Peyer's patch (tissue), 4 donors: Measurements from ENCODE around the gene HDAC4. TPM values are rescaled to one million over a fixed set of nuclear protein-coding genes. Genes with fewer than 3 reads are reported as not detected.

Experiments used
- DNase-seq, 3 donors: peaks; one replicate each; pipeline ENCODE4 v3.0.0-alpha.2; 2017 to 2019
- H3K27ac ChIP-seq, 4 donors: fragments of 200-600 bp; sonication (generic); one replicate each; pipeline ENCODE4 v1.5.1; 2016 to 2019
- H3K27me3 ChIP-seq, 2 donors: fragments of 200-600 bp; sonication (generic); one replicate each; pipeline ENCODE4 v1.5.1; 2019
- H3K36me3 ChIP-seq, 3 donors: fragments of 200-600 bp; sonication (generic); one replicate each; pipeline ENCODE4 v1.5.1; 2016 to 2019
- H3K4me1 ChIP-seq, 4 donors: fragments of 200-600 bp; sonication (generic); one replicate each; pipeline ENCODE4 v1.5.1; 2016 to 2019
- H3K4me3 ChIP-seq, 4 donors: fragments of 200-600 bp; sonication (generic); 1 replicate in 3 of 4; 2 replicates in 1 of 4; pipeline ENCODE4 v1.5.1; 2016 to 2019; ENCODE audit warnings: mild to moderate bottlenecking in 1 of 4
- H3K9me3 ChIP-seq, 4 donors: fragments of 200-600 bp; sonication (generic); one replicate each; pipeline ENCODE4 v1.5.1; 2016 to 2019; ENCODE audit warnings: mild to moderate bottlenecking in 1 of 4
- POLR2A ChIP-seq, 2 donors: fragments of 450-650 bp; IDR thresholded peaks; one replicate each; pipeline ENCODE4 v1.5.1; 2017; ENCODE audit warnings: antibody characterized with exemption in 2 of 2, mild to moderate bottlenecking in 2 of 2, moderate library complexity in 2 of 2
- total RNA-seq, 4 donors: library from RNA; depleted of rRNA; stranded (reverse); fragments of >200 nt; gene quantifications; one replicate each; pipeline ENCODE4 v1.1.0, GENCODE V29; 2016
- TF ChIP-seq, protein P1 (sequence below), 6 experiments: fragments of 450-650 bp in 4 of 6; fragments of 200-600 bp in 2 of 6; sonication (generic) in 1 of 6; IDR thresholded peaks; one replicate each; pipeline ENCODE4 v1.5.1; 2017 to 2019; ENCODE audit warnings: antibody characterized with exemption in 6 of 6, mild to moderate bottlenecking in 3 of 6, moderate library complexity in 1 of 6

The HDAC4 gene
- total RNA-seq, 4 donors from 2014 or later = 28.9 to 198 (median 102) TPM

DNA sequence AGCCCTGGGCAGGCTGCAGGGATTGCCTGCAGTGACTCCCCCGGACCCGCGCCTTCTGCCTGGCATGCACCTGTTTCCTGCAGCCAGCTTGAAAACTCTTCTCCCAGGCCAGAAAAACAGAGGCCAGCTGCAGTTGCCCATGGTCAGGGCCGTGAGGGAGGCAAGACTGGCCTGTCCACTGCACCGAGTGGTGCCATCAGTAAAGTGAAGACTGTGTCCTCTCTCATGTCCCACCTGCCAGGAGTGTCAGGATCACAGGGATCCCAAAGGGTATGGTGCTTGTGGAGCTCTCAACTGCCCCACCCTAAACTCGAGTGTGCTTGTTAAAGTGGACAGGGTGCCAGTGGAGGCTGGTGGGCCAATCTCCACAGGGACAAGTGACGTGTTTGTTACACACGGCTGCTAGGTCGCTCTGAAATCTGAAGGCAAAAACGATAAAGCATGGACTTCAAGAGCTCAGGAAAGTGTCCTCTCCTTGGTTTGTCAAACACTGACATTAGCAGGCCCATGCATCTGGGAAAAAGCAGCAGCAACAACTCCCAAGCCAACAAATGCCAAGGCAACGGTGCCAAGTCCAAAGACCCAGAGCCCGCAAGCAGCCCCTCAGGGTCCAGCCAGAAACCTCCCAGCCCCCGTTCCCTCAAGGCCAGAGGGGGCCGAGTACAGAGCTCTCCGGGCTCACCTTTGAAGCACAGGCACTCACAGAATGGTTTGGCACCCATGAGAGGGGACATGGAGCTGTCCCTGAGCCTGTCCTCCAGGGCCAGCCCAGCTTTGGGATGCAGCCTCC is 213.2 kb downstream of the HDAC4 start:
- DNase-seq = peak in 1 of 3 donors; percentile 29

DNA sequence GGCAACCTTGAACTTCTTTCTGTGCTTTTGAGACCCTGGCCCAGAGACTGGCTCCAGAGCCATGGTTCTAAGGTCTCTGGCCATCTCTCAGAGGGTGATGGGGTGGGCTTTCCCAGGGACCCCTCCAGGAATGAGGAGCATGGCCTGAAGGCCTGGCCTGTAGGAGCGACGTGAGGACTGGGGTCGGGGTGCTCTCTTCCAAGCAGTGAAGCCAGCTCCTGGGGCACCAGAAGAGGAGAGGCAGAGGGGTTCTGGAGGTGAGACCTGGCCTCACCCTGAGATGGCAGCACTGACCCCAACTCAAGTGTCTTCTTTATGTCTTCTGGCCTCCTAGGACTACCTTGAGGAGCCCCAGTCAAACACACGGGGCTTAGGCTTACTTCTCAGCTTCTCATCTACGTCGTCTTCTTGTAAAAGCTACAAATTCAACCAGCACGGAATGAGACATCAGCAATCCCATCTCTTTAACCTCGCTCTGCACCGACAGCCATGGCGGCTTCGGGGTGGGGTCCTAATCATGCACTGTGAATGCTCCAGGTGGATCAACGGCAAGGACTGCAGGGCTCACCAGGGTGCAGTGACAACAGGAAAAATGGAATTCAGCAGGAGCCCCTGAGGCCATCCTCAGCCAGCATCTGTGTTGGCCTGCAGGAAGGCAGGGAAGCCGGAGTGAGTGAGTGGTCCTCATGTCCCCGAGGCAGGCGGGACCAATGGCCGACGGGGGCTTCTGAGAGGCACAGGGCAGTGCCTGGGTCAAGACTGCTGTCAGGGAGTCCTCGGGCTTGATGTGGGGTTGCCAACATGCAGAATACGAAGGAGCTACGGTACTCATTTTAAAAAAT is 214.1 kb downstream of the HDAC4 start:
- peaks cover 0 to 41% (median 3%) of the 10 kb centered on the region in 3 donors for H3K36me3 ChIP-seq
- peak in 1 of 3 donors; percentile 32 for DNase-seq
- TF ChIP-seq POLR2A (IDR thresholded peaks at IDR 0.05) = no peak
- TF ChIP-seq, protein P1, sequence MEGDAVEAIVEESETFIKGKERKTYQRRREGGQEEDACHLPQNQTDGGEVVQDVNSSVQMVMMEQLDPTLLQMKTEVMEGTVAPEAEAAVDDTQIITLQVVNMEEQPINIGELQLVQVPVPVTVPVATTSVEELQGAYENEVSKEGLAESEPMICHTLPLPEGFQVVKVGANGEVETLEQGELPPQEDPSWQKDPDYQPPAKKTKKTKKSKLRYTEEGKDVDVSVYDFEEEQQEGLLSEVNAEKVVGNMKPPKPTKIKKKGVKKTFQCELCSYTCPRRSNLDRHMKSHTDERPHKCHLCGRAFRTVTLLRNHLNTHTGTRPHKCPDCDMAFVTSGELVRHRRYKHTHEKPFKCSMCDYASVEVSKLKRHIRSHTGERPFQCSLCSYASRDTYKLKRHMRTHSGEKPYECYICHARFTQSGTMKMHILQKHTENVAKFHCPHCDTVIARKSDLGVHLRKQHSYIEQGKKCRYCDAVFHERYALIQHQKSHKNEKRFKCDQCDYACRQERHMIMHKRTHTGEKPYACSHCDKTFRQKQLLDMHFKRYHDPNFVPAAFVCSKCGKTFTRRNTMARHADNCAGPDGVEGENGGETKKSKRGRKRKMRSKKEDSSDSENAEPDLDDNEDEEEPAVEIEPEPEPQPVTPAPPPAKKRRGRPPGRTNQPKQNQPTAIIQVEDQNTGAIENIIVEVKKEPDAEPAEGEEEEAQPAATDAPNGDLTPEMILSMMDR (IDR thresholded peaks at IDR 0.05) = no peak

More for the DNA sequence above, 213.2 kb downstream of the HDAC4 start:
- Histone ChIP-seq H3K27me3 (no peaks in the 10 kb centered on the region), H3K4me1 (no peaks in the 10 kb centered on the region), H3K9me3 (no peaks in the 10 kb centered on the region), H3K36me3 (peaks cover 0 to 41% (median 3%) of the 10 kb centered on the region in 3 donors), H3K4me3 (no peak overlapping the region), H3K27ac (no peak overlapping the region)
- no peak for TF ChIP-seq POLR2A (IDR thresholded peaks at IDR 0.05)
- TF ChIP-seq, protein P1 (IDR thresholded peaks at IDR 0.05) = no peak

DNA sequence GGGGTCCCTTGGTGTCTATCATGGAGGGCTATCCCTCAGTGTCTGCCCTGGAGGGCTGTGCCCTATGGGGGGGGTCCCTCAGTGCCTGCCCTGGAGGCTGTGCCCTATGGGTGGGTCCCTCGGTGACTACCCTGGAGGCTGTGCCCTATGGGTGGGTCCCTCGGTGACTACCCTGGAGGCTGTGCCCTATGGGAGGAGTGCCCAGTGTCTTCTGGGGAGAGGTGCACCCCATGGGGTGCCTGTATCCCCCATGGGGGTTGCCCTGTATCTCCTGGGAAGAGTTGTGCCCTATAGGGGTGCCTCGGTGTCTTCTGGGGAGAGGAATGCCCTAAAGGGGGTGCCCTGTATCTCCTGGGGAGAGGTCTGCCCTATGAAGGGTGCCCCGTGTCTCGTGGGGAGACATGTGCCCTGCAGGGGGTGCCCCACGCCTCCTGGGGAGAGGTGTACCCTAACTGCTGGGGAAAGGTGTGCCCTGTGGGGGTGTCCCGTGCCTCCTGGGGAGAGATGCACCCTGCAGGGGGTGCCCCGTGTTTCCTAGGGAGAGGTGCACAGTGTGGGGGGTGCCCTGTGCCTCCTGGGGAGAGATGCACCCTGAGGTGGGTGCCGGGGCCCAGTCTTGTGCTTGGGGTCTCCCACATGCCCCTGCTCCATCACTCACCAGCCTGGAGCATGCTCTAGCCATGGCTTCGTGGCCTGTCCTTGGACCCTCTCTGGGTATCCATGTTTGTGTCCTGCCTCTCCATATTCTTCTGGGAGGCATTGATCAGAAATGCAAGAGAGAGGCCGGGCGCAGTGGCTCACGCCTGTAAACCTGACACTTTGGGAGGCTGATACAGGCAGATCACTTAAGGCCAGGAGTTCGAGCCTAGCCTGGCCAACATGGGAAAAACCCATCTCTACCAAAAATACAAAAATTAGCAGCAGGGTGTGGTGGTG is 215.6 kb downstream of the HDAC4 start:
- TF ChIP-seq, protein P1 (IDR thresholded peaks at IDR 0.05) = no peak
- no peak for TF ChIP-seq POLR2A (IDR thresholded peaks at IDR 0.05)
- peaks cover 0 to 53% (median 3%) of the 10 kb centered on the region in 3 donors for H3K36me3 ChIP-seq

More for the DNA sequence above, 214.1 kb downstream of the HDAC4 start:
- Histone ChIP-seq H3K27me3 (no peaks in the 10 kb centered on the region), H3K4me1 (no peaks in the 10 kb centered on the region), H3K27ac (no peak overlapping the region), H3K9me3 (no peaks in the 10 kb centered on the region), H3K4me3 (no peak overlapping the region)

DNA sequence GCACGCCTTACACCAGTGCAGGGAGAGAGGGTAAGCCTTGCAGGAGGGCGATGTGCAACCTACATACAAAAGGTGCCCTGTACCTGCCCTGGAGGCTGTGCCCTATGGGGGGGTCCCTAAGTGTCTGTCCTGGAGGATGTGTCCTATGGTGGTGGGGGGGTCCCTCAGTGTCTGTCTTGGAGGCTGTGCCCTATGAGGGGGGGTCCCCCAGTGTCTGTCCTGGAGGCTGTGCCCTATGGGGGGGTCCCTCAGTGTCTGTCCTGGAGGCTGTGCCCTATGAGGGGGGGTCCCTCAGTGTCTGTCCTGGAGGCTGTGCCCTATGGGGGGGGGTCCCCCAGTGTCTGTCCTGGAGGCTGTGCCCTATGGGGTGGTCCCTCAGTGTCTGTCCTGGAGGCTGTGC is 216.6 kb downstream of the HDAC4 start:
- DNase-seq = no peak
- Histone ChIP-seq H3K9me3 (no peaks in the 10 kb centered on the region), H3K27ac (no peak overlapping the region), H3K27me3 (no peaks in the 10 kb centered on the region), H3K4me1 (no peaks in the 10 kb centered on the region), H3K4me3 (no peak overlapping the region), H3K36me3 (peaks cover 0 to 53% (median under 1%) of the 10 kb centered on the region in 3 donors)
- TF ChIP-seq, protein P1 (IDR thresholded peaks at IDR 0.05) = no peak
- TF ChIP-seq POLR2A (IDR thresholded peaks at IDR 0.05) = no peak

More for the DNA sequence above, 215.6 kb downstream of the HDAC4 start:
- DNase-seq = peak in 1 of 3 donors; percentile 36
- H3K4me3 ChIP-seq = no peak overlapping the region
- H3K9me3 ChIP-seq = no peaks in the 10 kb centered on the region
- no peaks in the 10 kb centered on the region for H3K4me1 ChIP-seq
- H3K27ac ChIP-seq = no peak overlapping the region
- H3K27me3 ChIP-seq = no peaks in the 10 kb centered on the region
